ENCODE measurements around the gene SSH2.

GRCh38 chr17:29924786-29925185 is 5.2 kb downstream of the SSH2 start:
- no peak for TF ChIP-seq CTCF (IDR thresholded peaks at IDR 0.05)
- TF ChIP-seq POLR2A (IDR thresholded peaks at IDR 0.05): no peak
- TF ChIP-seq EP300 (IDR thresholded peaks at IDR 0.05): no peak

Measured in ovary (tissue), 3 donors.